ENCODE data around the gene OLIG3. TPM values are rescaled to one million over a fixed set of nuclear protein-coding genes. Genes with fewer than 3 reads are reported as not detected.

The OLIG3 gene
- total and polyA plus RNA-seq, 4 donors, result not detected

DNA sequence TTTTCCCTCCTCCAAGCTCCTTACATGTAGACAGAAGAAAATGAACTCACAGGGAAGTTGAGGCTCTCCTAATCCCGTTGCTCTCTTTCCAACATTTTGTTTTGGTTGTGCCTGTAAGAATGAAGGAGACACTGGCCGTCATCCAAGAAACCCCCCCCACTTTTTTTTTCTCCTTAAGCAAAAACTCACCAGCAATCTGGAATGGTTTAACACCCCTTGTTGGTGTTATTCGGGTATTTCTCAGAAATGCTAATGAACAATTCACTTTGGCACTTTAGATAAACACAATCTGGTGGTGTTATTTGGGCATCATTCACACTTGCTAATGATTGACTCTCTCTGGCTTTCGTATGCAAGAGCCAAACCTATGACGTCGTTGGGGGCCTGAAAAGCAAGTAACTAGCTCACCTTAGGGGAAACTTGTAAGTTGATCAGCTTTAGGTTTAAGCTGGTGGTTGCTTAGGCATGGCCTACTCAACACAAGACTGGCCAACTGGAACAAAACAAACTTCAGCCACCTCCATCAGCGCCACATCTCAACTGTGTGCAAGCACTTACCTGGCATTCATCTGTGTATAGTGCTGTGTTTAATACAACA lies 24.3 kb upstream of the OLIG3 start:
- Histone ChIP-seq H3K9me3 (ENCODE audit: control insufficient read depth in 4 of 4, low read length in 3 of 4) (no peaks in the 10 kb centered on the region), H3K4me1 (ENCODE audit: control insufficient read depth in 4 of 4, insufficient read depth in 4 of 4, low read length in 3 of 4) (no peaks in the 10 kb centered on the region), H3K4me3 (ENCODE audit: low read depth in 1 of 3, low read length in 3 of 3) (no peak overlapping the region), H3K27ac (ENCODE audit: low read depth in 1 of 2, low read length in 2 of 2) (no peak overlapping the region), H3K9ac (ENCODE audit: low read depth in 1 of 2, low read length in 2 of 2) (no peak overlapping the region), H3K36me3 (ENCODE audit: control insufficient read depth in 4 of 4, insufficient read depth in 3 of 4, low read depth in 1 of 4, low read length in 3 of 4) (no peaks in the 10 kb centered on the region), H3K27me3 (ENCODE audit: control insufficient read depth in 4 of 4, insufficient read depth in 4 of 4, low read length in 3 of 4) (peaks cover 2 to 19% (median 7%) of the 10 kb centered on the region in 4 donors)
- no peak for DNase-seq (ENCODE audit: low spot score)
- TF ChIP-seq, protein P1, sequence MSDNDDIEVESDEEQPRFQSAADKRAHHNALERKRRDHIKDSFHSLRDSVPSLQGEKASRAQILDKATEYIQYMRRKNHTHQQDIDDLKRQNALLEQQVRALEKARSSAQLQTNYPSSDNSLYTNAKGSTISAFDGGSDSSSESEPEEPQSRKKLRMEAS (IDR thresholded peaks at IDR 0.05), result no peak
- TF ChIP-seq FOXA1 (IDR thresholded peaks at IDR 0.05) (no peak), HNF4G (IDR thresholded peaks at IDR 0.05) (no peak), NR2F2 (IDR thresholded peaks at IDR 0.05) (no peak), SP1 (IDR thresholded peaks at IDR 0.05) (no peak), ZBTB33 (IDR thresholded peaks at IDR 0.05) (no peak), HNF4A (conservative IDR thresholded peaks at IDR 0.05) (no peak), EGR1 (IDR thresholded peaks at IDR 0.05; ENCODE audit: low read depth in 2 of 2) (no peak), RAD21 (IDR thresholded peaks at IDR 0.05) (no peak), RXRA (IDR thresholded peaks at IDR 0.05) (no peak), TAF1 (conservative IDR thresholded peaks at IDR 0.05) (no peak), JUND (IDR thresholded peaks at IDR 0.05) (no peak), YY1 (IDR thresholded peaks at IDR 0.05) (no peak), GABPA (IDR thresholded peaks at IDR 0.05 in 1 of 2, conservative IDR thresholded peaks at IDR 0.05 in 1 of 2) (no peak), FOXA2 (IDR thresholded peaks at IDR 0.05) (no peak)
- TF ChIP-seq, protein P2, sequence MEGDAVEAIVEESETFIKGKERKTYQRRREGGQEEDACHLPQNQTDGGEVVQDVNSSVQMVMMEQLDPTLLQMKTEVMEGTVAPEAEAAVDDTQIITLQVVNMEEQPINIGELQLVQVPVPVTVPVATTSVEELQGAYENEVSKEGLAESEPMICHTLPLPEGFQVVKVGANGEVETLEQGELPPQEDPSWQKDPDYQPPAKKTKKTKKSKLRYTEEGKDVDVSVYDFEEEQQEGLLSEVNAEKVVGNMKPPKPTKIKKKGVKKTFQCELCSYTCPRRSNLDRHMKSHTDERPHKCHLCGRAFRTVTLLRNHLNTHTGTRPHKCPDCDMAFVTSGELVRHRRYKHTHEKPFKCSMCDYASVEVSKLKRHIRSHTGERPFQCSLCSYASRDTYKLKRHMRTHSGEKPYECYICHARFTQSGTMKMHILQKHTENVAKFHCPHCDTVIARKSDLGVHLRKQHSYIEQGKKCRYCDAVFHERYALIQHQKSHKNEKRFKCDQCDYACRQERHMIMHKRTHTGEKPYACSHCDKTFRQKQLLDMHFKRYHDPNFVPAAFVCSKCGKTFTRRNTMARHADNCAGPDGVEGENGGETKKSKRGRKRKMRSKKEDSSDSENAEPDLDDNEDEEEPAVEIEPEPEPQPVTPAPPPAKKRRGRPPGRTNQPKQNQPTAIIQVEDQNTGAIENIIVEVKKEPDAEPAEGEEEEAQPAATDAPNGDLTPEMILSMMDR (IDR thresholded peaks at IDR 0.05; ENCODE audit: low read depth, low read length, missing input control), result no peak
- TF ChIP-seq, protein P3, sequence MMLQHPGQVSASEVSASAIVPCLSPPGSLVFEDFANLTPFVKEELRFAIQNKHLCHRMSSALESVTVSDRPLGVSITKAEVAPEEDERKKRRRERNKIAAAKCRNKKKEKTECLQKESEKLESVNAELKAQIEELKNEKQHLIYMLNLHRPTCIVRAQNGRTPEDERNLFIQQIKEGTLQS (IDR thresholded peaks at IDR 0.05), result no peak
- TF ChIP-seq, protein P4, sequence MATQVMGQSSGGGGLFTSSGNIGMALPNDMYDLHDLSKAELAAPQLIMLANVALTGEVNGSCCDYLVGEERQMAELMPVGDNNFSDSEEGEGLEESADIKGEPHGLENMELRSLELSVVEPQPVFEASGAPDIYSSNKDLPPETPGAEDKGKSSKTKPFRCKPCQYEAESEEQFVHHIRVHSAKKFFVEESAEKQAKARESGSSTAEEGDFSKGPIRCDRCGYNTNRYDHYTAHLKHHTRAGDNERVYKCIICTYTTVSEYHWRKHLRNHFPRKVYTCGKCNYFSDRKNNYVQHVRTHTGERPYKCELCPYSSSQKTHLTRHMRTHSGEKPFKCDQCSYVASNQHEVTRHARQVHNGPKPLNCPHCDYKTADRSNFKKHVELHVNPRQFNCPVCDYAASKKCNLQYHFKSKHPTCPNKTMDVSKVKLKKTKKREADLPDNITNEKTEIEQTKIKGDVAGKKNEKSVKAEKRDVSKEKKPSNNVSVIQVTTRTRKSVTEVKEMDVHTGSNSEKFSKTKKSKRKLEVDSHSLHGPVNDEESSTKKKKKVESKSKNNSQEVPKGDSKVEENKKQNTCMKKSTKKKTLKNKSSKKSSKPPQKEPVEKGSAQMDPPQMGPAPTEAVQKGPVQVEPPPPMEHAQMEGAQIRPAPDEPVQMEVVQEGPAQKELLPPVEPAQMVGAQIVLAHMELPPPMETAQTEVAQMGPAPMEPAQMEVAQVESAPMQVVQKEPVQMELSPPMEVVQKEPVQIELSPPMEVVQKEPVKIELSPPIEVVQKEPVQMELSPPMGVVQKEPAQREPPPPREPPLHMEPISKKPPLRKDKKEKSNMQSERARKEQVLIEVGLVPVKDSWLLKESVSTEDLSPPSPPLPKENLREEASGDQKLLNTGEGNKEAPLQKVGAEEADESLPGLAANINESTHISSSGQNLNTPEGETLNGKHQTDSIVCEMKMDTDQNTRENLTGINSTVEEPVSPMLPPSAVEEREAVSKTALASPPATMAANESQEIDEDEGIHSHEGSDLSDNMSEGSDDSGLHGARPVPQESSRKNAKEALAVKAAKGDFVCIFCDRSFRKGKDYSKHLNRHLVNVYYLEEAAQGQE (IDR thresholded peaks at IDR 0.05), result no peak
- 28% methylated on average over 7 of the region's 7 CpGs for WGBS
